Natural killer cell (primary cell): ENCODE results near the gene ZBTB37. TPM values are rescaled to one million over a fixed set of nuclear protein-coding genes. Genes with fewer than 3 reads are reported as not detected.

Experiments used
- ATAC-seq, 3 donors: fragments of 150-1000 bp in 2 of 3; fragments of 200-7000 bp in 1 of 3; cut with Tn5 transposase; 1 replicate in 1 of 3; 2 replicates in 2 of 3; pipeline ENCODE4 v1.10.0; 2021; ENCODE audit warnings: mild to moderate bottlenecking in 2 of 3, moderate library complexity in 2 of 3
- DNase-seq, 2 donors: peaks; one replicate each; pipeline versions ENCODE4 v3.0.0 to v3.0.0-alpha.2; 2013 to 2021; ENCODE audit warnings: mixed read lengths in 1 of 2
- H3K27ac ChIP-seq: one replicate; pipeline ENCODE4 v1.5.1; 2013; ENCODE audit warnings: mild to moderate bottlenecking, low read length
- H3K27me3 ChIP-seq: one replicate; pipeline ENCODE4 v1.6.1; 2013; ENCODE audit warnings: low read length; ENCODE audit not compliant: control insufficient read depth, insufficient read depth
- H3K36me3 ChIP-seq: one replicate; pipeline ENCODE4 v1.6.1; 2013; ENCODE audit warnings: low read length; ENCODE audit not compliant: control insufficient read depth, insufficient read depth
- H3K4me1 ChIP-seq: one replicate; pipeline ENCODE4 v1.6.1; 2013; ENCODE audit warnings: low read length; ENCODE audit not compliant: control insufficient read depth, insufficient read depth
- H3K4me3 ChIP-seq: one replicate; pipeline ENCODE4 v1.5.1; 2013; ENCODE audit warnings: low read length
- H3K9me3 ChIP-seq: one replicate; pipeline ENCODE4 v1.6.1; 2013; ENCODE audit warnings: low read length; ENCODE audit not compliant: control insufficient read depth, insufficient read depth
- H3K27ac Mint-ChIP-seq, 2 donors: one replicate each; pipeline ENCODE4 v1.8.0; 2022; ENCODE audit warnings: mild to moderate bottlenecking in 2 of 2, mixed read lengths in 2 of 2, moderate library complexity in 1 of 2
- H3K27me3 Mint-ChIP-seq, 2 donors: one replicate each; pipeline ENCODE4 v1.8.0; 2022; ENCODE audit warnings: low read depth in 2 of 2, mixed read lengths in 2 of 2
- H3K36me3 Mint-ChIP-seq: one replicate; pipeline ENCODE4 v1.8.0; 2022; ENCODE audit warnings: mixed read lengths
- H3K4me1 Mint-ChIP-seq, 2 donors: one replicate each; pipeline ENCODE4 v1.8.0; 2022; ENCODE audit warnings: mixed read lengths in 2 of 2
- H3K4me3 Mint-ChIP-seq: one replicate; pipeline ENCODE4 v1.8.0; 2022; ENCODE audit warnings: mild to moderate bottlenecking, moderate library complexity, mixed read lengths
- H3K9me3 Mint-ChIP-seq, 2 donors: one replicate each; pipeline ENCODE4 v1.8.0; 2022; ENCODE audit warnings: mixed read lengths in 2 of 2
- WGBS: methylation state at CpG from one replicate; pipeline ENCODE4 v1.1.7; 2013; ENCODE audit warnings: missing lambda C conversion rate; ENCODE audit not compliant: insufficient coverage; 5-methylcytosine and 5-hydroxymethylcytosine counted together
- intact Hi-C: fragments of 100-400 bp; cut with micrococcal nuclease; formaldehyde crosslinking; loops from one replicate; pipeline ENCODE4 v1.14.2; 2022
- total RNA-seq, 4 donors: library from RNA; stranded (reverse); fragments of 120-200 nt in 1 of 4; gene quantifications; one replicate each; pipeline versions ENCODE4 v1.2.3 to v1.2.4, GENCODE V29; 2013 to 2022
- TF ChIP-seq, protein P1 (sequence below): fragments of 200-600 bp; IDR thresholded peaks from one replicate; pipeline ENCODE4 v1.8.0; 2022; ENCODE audit warnings: antibody characterized with exemption

Gene ZBTB37
- total RNA-seq, 3 donors from 2014 or later (not counting 1 experiment from before 2014, with no cell fraction given) = 38.2 to 47.3 (median 39.8) TPM

DNA sequence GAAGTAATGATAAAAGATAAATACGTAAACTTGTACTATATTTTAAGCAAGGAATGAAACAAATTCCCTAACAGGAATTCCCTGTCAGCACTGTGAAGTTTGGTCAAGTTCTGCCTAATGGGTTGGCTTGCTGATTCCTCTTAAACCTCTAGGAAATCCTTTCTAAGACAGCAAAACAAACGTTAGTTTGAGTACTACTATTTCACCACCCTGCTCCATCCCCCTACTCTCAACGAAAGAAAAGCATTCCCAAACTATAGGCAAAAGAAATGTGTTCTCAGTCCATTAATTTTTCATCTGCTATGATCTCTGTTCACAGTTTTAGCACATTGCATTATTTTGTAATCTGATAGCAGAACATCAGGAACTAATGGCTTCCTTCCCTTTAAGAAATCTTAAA, 32.8 kb downstream of the ZBTB37 start:
- TF ChIP-seq, protein P1, sequence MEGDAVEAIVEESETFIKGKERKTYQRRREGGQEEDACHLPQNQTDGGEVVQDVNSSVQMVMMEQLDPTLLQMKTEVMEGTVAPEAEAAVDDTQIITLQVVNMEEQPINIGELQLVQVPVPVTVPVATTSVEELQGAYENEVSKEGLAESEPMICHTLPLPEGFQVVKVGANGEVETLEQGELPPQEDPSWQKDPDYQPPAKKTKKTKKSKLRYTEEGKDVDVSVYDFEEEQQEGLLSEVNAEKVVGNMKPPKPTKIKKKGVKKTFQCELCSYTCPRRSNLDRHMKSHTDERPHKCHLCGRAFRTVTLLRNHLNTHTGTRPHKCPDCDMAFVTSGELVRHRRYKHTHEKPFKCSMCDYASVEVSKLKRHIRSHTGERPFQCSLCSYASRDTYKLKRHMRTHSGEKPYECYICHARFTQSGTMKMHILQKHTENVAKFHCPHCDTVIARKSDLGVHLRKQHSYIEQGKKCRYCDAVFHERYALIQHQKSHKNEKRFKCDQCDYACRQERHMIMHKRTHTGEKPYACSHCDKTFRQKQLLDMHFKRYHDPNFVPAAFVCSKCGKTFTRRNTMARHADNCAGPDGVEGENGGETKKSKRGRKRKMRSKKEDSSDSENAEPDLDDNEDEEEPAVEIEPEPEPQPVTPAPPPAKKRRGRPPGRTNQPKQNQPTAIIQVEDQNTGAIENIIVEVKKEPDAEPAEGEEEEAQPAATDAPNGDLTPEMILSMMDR = no peak
- WGBS = 40% methylated on average over 2 of the region's 3 CpGs
- H3K9me3 ChIP-seq = no peaks in the 10 kb centered on the region
- H3K27me3 ChIP-seq = no peaks in the 10 kb centered on the region
- H3K27ac Mint-ChIP-seq = no peak overlapping the region
- H3K4me1 ChIP-seq = no peaks in the 10 kb centered on the region
- H3K27me3 Mint-ChIP-seq = no peaks in the 10 kb centered on the region
- peaks cover 26 to 35% of the 10 kb centered on the region in 2 donors for H3K4me1 Mint-ChIP-seq
- ATAC-seq = no peak
- H3K36me3 ChIP-seq = peaks cover 9% of the 10 kb centered on the region
- H3K4me3 Mint-ChIP-seq = no peak overlapping the region
- intact Hi-C loops = no loop called here
- H3K9me3 Mint-ChIP-seq = no peaks in the 10 kb centered on the region
- no peak for DNase-seq
- no peaks in the 10 kb centered on the region for H3K36me3 Mint-ChIP-seq
- H3K4me3 ChIP-seq = no peak overlapping the region
- no peak overlapping the region for H3K27ac ChIP-seq

GRCh38 chr1:173903827-173904531, 35.8 kb downstream of the ZBTB37 start:
- no peaks in the 10 kb centered on the region for H3K27me3 Mint-ChIP-seq

GRCh38 chr1:173913111-173913510, 44.9 kb downstream of the ZBTB37 start:
- Histone ChIP-seq H3K9me3 (no peaks in the 10 kb centered on the region), H3K4me3 (no peak overlapping the region), H3K27ac (no peak overlapping the region), H3K4me1 (no peaks in the 10 kb centered on the region), H3K36me3 (no peaks in the 10 kb centered on the region), H3K27me3 (no peaks in the 10 kb centered on the region)
- Mint-ChIP-seq H3K9me3 (no peaks in the 10 kb centered on the region), H3K27ac (no peak overlapping the region), H3K36me3 (no peaks in the 10 kb centered on the region), H3K4me1 (no peaks in the 10 kb centered on the region), H3K4me3 (no peak overlapping the region), H3K27me3 (no peaks in the 10 kb centered on the region)
- WGBS = 86% methylated on average over 3 of the region's 3 CpGs
- intact Hi-C loops = no loop called here
- DNase-seq (no peak), ATAC-seq (no peak)
- TF ChIP-seq, protein P1 = no peak

More at GRCh38 chr1:173903827-173904531, 35.8 kb downstream of the ZBTB37 start:
- Histone ChIP-seq H3K27ac (no peak overlapping the region), H3K36me3 (peaks cover 7% of the 10 kb centered on the region), H3K4me3 (no peak overlapping the region), H3K4me1 (no peaks in the 10 kb centered on the region), H3K27me3 (no peaks in the 10 kb centered on the region), H3K9me3 (no peaks in the 10 kb centered on the region)
- 92% methylated on average over 6 of the region's 6 CpGs for WGBS
- TF ChIP-seq, protein P1 = no peak
- DNase-seq = no peak
- no peak for ATAC-seq
- intact Hi-C loops = no loop called here
- H3K4me1 Mint-ChIP-seq = peaks cover 20 to 21% of the 10 kb centered on the region in 2 donors
- no peak overlapping the region for H3K4me3 Mint-ChIP-seq
- peak overlapping the region in 1 of 2 donors; percentile 18 for H3K27ac Mint-ChIP-seq
- H3K36me3 Mint-ChIP-seq = no peaks in the 10 kb centered on the region
- H3K9me3 Mint-ChIP-seq = no peaks in the 10 kb centered on the region
